Measurements from ENCODE around the gene SPRY2.
"Not testable (repeated sequence)": the region's sequence is repeated elsewhere in the genome, so short reads cannot be mapped to it uniquely, and the experiment has no call there.

SPRY2 gene

DNA sequence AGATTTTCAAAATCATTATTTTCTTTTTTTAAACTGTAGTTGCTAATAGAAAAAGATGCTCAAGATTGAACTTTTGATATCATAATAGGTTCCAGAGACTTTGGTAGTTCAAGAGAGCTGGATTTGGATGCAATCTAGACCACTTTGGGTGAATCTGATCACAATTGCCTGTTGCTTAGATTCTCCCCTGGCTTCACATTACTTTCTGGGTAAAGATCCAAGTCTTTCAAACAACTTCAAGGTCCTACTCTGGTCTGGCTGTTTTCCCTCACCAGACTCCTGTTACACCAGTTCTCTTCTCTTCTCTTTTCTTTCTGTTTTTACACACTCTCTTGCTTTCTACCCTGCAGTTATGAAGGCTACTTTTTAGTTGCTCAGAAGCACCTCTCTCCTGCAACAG, 7.4 kb upstream of the SPRY2 start:
- H3K4me3 ChIP-seq (ENCODE audit: low read depth in 1 of 2, low read length in 2 of 2): no peak overlapping the region
- no peaks in the 10 kb centered on the region for H3K27me3 ChIP-seq (ENCODE audit: low read depth, low read length)
- H3K4me1 ChIP-seq (ENCODE audit: control insufficient read depth in 1 of 2, insufficient read depth in 2 of 2, low read length in 2 of 2): no peaks in the 10 kb centered on the region
- H3K36me3 ChIP-seq (ENCODE audit: control insufficient read depth in 1 of 2, insufficient read depth in 2 of 2, low read length in 2 of 2): no peaks in the 10 kb centered on the region
- no peaks in the 10 kb centered on the region for H3K9me3 ChIP-seq (ENCODE audit: control insufficient read depth in 1 of 2, low read length in 2 of 2)
- no peak overlapping the region for H3K27ac ChIP-seq (ENCODE audit: low read length)

GRCh38 chr13:80345771-80346510, 5.0 kb upstream of the SPRY2 start:
- Histone ChIP-seq H3K9me3 (ENCODE audit: control insufficient read depth in 1 of 2, low read length in 2 of 2) (no peaks in the 10 kb centered on the region), H3K4me3 (ENCODE audit: low read depth in 1 of 2, low read length in 2 of 2) (no peak overlapping the region), H3K27me3 (ENCODE audit: low read depth, low read length) (no peaks in the 10 kb centered on the region), H3K4me1 (ENCODE audit: control insufficient read depth in 1 of 2, insufficient read depth in 2 of 2, low read length in 2 of 2) (peaks cover 0 to 4% of the 10 kb centered on the region in 2 donors), H3K36me3 (ENCODE audit: control insufficient read depth in 1 of 2, insufficient read depth in 2 of 2, low read length in 2 of 2) (no peaks in the 10 kb centered on the region), H3K27ac (ENCODE audit: low read length) (no peak overlapping the region)

GRCh38 chr13:80344032-80344431, 3.1 kb upstream of the SPRY2 start:
- H3K27ac ChIP-seq (ENCODE audit: low read length); H3K4me1 ChIP-seq (ENCODE audit: control insufficient read depth in 1 of 2, insufficient read depth in 2 of 2, low read length in 2 of 2); H3K4me3 ChIP-seq (ENCODE audit: low read depth in 1 of 2, low read length in 2 of 2); H3K27me3 ChIP-seq (ENCODE audit: low read depth, low read length); H3K36me3 ChIP-seq (ENCODE audit: control insufficient read depth in 1 of 2, insufficient read depth in 2 of 2, low read length in 2 of 2); H3K9me3 ChIP-seq (ENCODE audit: control insufficient read depth in 1 of 2, low read length in 2 of 2): not testable (repeated sequence)

DNA sequence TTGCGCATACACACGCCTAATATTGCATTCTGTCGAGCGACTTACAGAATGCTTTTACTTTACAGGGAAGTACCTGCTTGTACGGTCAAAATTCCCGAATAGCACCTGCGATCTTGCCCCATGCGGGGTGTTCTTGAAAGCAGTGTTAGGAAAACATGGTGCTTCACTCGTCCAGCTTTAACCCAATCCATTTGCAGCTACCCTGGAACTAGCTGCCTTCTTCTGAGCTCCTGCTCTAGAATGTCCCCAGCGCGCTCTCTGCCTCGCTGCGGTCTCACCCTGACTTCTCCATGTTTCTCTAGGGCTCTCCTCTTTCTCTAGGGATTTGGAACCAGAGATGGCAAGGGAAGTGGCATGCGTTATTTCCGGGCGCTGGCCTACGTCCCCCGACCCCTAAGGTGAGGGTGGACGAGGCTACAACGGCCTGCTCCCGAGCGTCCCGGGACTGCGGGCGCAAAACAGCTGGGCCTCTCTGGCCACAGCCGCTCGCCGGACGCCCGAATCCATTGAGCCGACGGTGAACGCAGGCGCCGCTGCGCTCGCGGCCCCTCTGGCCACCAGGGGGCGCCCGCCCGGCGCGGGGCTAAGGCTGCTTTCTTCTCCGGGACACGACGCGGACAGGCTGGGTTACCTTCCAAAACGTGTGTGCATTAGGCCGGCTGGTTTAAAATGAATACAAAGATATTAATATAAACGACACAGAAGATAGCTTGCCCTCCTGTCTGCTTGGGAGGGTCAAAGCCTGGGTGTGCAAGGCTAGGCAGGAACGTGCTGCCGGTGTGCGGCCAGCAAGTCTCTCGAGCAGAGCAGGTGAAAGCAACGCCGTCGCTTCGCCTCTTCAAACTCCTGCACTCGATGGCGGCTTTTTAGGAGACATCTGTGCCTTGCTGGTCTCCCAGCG, 1.8 kb upstream of the SPRY2 start:
- H3K36me3 ChIP-seq (ENCODE audit: control insufficient read depth in 1 of 2, insufficient read depth in 2 of 2, low read length in 2 of 2): no peaks in the 10 kb centered on the region
- H3K9me3 ChIP-seq (ENCODE audit: control insufficient read depth in 1 of 2, low read length in 2 of 2): no peaks in the 10 kb centered on the region
- H3K27me3 ChIP-seq (ENCODE audit: low read depth, low read length): no peaks in the 10 kb centered on the region
- H3K27ac ChIP-seq (ENCODE audit: low read length): peak overlapping the region; percentile 85
- peak overlapping the region; percentile 79 to 85 for H3K4me3 ChIP-seq (ENCODE audit: low read depth in 1 of 2, low read length in 2 of 2)
- peaks cover 0 to 4% of the 10 kb centered on the region in 2 donors for H3K4me1 ChIP-seq (ENCODE audit: control insufficient read depth in 1 of 2, insufficient read depth in 2 of 2, low read length in 2 of 2)

DNA sequence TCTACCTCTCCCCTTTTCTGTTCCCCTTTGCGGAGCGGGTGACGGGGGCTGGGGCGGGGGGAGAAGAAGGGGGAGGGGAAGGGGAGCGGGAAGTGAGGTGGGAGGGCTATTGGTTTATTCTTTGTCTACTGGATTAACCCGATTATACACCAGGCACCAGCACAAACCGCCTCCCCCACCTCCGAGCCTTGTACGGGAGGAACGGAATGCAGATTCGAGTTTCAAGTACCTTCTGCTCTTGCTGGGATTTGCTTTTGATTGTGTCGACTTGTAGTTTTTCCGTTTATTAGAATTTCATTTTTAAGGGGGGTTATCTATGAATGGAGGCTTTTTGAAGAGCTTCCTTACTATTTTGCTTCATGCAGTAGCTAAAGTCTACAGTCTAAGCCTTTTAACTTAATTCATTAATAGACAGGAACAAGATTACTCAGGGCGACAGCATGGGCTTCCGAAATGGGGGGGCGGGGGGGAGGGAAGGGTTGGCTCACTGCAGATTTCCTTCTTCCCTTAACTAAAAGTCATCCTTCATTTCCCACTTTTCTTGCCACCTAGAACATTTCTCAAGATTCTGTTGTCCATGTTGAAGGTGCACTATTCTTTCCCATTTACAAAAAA, 937 bp upstream of the SPRY2 start:
- peaks cover 3 to 5% of the 10 kb centered on the region in 2 donors for H3K36me3 ChIP-seq (ENCODE audit: control insufficient read depth in 1 of 2, insufficient read depth in 2 of 2, low read length in 2 of 2)
- H3K4me1 ChIP-seq (ENCODE audit: control insufficient read depth in 1 of 2, insufficient read depth in 2 of 2, low read length in 2 of 2): peaks cover 0 to 4% of the 10 kb centered on the region in 2 donors
- H3K27ac ChIP-seq (ENCODE audit: low read length): peak overlapping the region; percentile 96
- no peaks in the 10 kb centered on the region for H3K27me3 ChIP-seq (ENCODE audit: low read depth, low read length)
- H3K4me3 ChIP-seq (ENCODE audit: low read depth in 1 of 2, low read length in 2 of 2): peak overlapping the region; percentile 79 to 85
- no peaks in the 10 kb centered on the region for H3K9me3 ChIP-seq (ENCODE audit: control insufficient read depth in 1 of 2, low read length in 2 of 2)

DNA sequence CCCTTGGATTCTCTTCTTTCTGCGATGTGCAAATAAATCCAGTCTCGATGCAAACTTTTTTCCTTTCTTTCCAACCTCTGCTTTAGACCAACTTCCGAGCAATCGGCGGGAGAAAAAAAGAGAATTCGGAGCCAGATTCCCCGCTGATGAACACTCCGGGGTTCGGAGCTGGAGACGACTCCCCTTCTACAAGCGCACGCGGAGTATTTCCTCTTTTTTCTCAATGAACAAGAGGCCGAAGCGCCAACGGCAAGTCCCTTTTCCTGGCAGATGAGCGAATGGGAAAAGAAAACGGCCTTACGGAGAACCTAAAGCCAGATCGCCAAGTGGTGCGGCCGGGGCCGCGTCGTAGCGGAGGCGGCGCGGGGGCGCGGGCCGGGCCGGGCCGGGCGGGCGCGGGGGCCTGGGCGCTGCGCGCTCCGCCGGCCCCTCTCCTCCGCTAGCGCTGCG, 250 bp downstream of the SPRY2 start:
- Histone ChIP-seq H3K9me3 (ENCODE audit: control insufficient read depth in 1 of 2, low read length in 2 of 2) (no peaks in the 10 kb centered on the region), H3K4me3 (ENCODE audit: low read depth in 1 of 2, low read length in 2 of 2) (peak overlapping the region; percentile 79 to 99), H3K27me3 (ENCODE audit: low read depth, low read length) (no peaks in the 10 kb centered on the region), H3K36me3 (ENCODE audit: control insufficient read depth in 1 of 2, insufficient read depth in 2 of 2, low read length in 2 of 2) (peaks cover 6 to 9% of the 10 kb centered on the region in 2 donors), H3K27ac (ENCODE audit: low read length) (peak overlapping the region; percentile 98), H3K4me1 (ENCODE audit: control insufficient read depth in 1 of 2, insufficient read depth in 2 of 2, low read length in 2 of 2) (peaks cover 0 to 4% of the 10 kb centered on the region in 2 donors)

DNA sequence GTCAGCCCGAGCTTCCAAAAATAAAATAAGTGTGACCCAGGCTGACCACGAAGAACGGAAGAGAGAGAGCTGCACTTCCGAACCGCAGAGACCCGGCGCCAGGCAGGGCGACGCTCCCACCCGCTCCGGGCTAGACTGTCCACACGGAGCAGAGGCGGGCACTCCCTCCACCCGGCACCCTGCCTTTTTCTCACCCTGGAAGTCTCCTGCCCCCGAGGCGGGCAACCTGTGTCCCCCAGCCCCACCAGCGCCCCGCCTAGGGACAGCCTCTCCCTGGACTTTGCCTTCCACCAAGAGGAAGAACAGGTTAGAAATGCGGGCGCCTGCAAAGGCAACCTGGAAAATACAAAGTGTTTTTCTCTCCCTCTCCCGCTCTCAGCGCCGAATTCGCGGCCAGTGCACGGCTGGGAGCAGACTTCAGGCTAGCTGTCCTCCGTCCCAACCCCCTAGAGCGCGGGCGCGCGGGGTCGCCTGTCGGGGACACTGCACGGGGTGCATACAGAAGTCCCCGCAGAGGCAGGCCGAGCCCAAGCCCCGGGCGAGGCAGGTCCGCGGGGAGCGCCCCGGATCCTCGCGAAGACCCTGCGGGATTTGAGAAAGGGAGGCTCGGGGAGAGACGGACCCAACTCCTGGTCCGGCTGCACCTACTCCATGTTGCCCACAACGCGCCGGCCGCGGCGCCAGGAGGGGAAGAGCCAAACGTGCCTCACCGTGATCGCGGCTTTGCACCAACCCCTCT, 845 bp downstream of the SPRY2 start:
- Histone ChIP-seq H3K4me1 (ENCODE audit: control insufficient read depth in 1 of 2, insufficient read depth in 2 of 2, low read length in 2 of 2) (peaks cover 0 to 4% of the 10 kb centered on the region in 2 donors), H3K27me3 (ENCODE audit: low read depth, low read length) (no peaks in the 10 kb centered on the region), H3K27ac (ENCODE audit: low read length) (peak overlapping the region; percentile 98), H3K9me3 (ENCODE audit: control insufficient read depth in 1 of 2, low read length in 2 of 2) (no peaks in the 10 kb centered on the region), H3K36me3 (ENCODE audit: control insufficient read depth in 1 of 2, insufficient read depth in 2 of 2, low read length in 2 of 2) (peaks cover 6 to 9% of the 10 kb centered on the region in 2 donors), H3K4me3 (ENCODE audit: low read depth in 1 of 2, low read length in 2 of 2) (peak overlapping the region; percentile 79 to 99)

DNA sequence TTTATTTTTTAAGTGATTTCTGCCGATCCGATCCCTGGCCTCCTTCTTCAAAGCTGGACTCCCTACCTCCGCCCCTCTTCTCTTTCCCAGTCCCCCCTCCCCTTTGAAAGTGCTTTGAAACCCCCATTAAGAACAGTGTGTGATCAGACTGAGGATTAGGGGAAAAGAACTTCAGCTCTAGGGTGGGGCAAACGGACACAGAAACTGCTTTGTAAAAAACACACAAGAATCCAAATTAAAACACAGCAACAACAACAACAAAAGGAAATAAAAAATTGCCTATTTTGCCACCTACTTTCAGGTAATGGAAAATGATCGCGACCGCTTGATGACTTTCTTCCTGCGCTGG, 1.4 kb downstream of the SPRY2 start:
- H3K27me3 ChIP-seq (ENCODE audit: low read depth, low read length): no peaks in the 10 kb centered on the region
- H3K4me3 ChIP-seq (ENCODE audit: low read depth in 1 of 2, low read length in 2 of 2): peak overlapping the region; percentile 79 to 99
- peaks cover 9% of the 10 kb centered on the region in 2 donors for H3K36me3 ChIP-seq (ENCODE audit: control insufficient read depth in 1 of 2, insufficient read depth in 2 of 2, low read length in 2 of 2)
- no peaks in the 10 kb centered on the region for H3K9me3 ChIP-seq (ENCODE audit: control insufficient read depth in 1 of 2, low read length in 2 of 2)
- H3K27ac ChIP-seq (ENCODE audit: low read length): peak overlapping the region; percentile 98
- peaks cover 0 to 4% of the 10 kb centered on the region in 2 donors for H3K4me1 ChIP-seq (ENCODE audit: control insufficient read depth in 1 of 2, insufficient read depth in 2 of 2, low read length in 2 of 2)

GRCh38 chr13:80338781-80339562, 2.0 kb downstream of the SPRY2 start:
- Histone ChIP-seq H3K4me3 (ENCODE audit: low read depth in 1 of 2, low read length in 2 of 2) (peak overlapping the region; percentile 79 to 99), H3K27ac (ENCODE audit: low read length) (peak overlapping the region; percentile 98), H3K27me3 (ENCODE audit: low read depth, low read length) (no peaks in the 10 kb centered on the region), H3K9me3 (ENCODE audit: control insufficient read depth in 1 of 2, low read length in 2 of 2) (no peaks in the 10 kb centered on the region), H3K36me3 (ENCODE audit: control insufficient read depth in 1 of 2, insufficient read depth in 2 of 2, low read length in 2 of 2) (peaks cover 9 to 12% of the 10 kb centered on the region in 2 donors), H3K4me1 (ENCODE audit: control insufficient read depth in 1 of 2, insufficient read depth in 2 of 2, low read length in 2 of 2) (peaks cover 0 to 4% of the 10 kb centered on the region in 2 donors)

DNA sequence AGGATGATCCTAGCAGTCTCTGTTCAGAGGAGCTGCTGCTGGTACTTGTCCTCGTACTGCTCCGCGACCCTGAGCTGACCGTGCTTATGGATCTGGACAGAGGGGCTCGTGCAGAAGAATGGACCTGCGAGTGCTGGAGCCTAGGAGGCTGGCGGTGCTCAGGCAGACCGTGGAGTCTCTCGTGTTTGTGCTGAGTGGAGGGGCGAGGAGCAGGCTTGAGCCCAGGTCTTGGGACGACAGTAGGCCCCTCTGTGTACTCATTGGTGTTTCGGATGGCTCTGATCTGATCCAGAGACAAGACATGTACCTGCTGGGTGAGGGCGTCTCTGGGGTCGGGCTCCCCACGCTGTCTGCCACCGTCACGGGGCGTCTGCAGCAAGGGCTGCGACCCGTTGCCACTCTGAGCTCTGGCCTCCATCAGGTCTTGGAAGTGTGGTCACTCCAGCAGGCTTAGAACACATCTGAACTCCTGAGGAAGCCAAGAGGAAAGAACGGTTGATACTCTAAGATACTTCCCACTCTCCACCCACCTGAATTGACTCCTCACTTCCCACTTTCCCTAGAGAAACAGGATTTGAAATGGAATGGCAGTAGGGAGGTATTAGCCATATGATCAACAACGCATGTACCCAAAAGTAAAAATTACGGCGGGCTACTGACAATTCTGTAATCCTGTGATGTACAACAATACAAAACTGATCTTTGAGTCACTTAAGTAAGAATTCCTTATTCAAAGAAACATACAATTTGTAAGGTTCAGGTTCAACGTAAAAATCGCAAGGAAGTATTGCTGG, 3.4 kb downstream of the SPRY2 start:
- peaks cover 9 to 12% of the 10 kb centered on the region in 2 donors for H3K36me3 ChIP-seq (ENCODE audit: control insufficient read depth in 1 of 2, insufficient read depth in 2 of 2, low read length in 2 of 2)
- no peaks in the 10 kb centered on the region for H3K27me3 ChIP-seq (ENCODE audit: low read depth, low read length)
- no peaks in the 10 kb centered on the region for H3K9me3 ChIP-seq (ENCODE audit: control insufficient read depth in 1 of 2, low read length in 2 of 2)
- peak overlapping the region; percentile 98 for H3K27ac ChIP-seq (ENCODE audit: low read length)
- H3K4me3 ChIP-seq (ENCODE audit: low read depth in 1 of 2, low read length in 2 of 2): peak overlapping the region; percentile 79 to 99
- H3K4me1 ChIP-seq (ENCODE audit: control insufficient read depth in 1 of 2, insufficient read depth in 2 of 2, low read length in 2 of 2): peaks cover 0 to 2% of the 10 kb centered on the region in 2 donors

Measured in muscle layer of duodenum (tissue), 2 donors.